ENCODE results near the gene EIF6. TPM values are rescaled to one million over a fixed set of nuclear protein-coding genes. Genes with fewer than 3 reads are reported as not detected.
A peak's percentile ranks its signal among the peaks of the same experiment; 100 is the strongest.

EIF6 gene
- total and polyA plus RNA-seq, 4 donors, result 60.8 to 160 (median 106) TPM

DNA sequence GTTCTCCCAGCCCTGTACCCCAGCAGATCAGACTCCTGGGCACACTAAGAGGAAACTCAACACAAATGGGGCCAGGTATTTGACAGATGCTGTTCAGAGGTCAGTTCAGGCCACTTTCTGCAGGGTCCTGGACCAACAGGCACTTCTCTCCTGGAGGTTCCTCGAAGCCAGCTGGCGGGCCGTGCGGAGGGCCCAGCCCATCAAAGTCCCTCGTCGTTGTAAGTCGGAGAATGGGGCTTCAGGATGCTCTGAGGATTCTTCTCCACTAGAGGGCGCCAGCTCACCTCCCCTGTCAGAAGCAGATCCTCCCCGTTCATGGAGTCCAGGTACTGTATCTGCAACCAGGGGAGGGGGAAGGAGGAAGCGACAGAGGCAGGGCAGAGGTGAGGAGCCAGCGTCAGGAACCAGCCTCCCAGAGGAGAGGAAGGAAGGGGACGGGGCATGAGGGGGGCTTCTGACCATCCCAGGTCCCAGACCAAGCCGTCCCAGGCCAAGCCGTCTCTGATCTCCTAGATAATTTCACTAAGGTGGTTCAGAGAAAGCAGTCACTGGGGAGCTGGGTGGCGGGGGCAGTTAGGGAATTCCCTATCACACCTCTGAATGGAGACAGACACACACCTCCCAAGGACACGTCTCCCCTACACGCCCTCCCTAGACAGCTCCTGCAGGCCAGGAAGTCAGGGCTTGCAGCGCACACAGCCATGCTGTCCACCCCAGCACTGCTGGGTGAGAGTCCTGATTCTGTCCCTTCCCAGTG lies 19.3 kb upstream of the EIF6 start:
- no peak for TF ChIP-seq FOXA1 (IDR thresholded peaks at IDR 0.05)
- TF ChIP-seq TAF1 (conservative IDR thresholded peaks at IDR 0.05), result no peak
- TF ChIP-seq NR2F2 (IDR thresholded peaks at IDR 0.05), result no peak
- no peak for TF ChIP-seq RXRA (IDR thresholded peaks at IDR 0.05)
- peak; percentile 97 to 99 for TF ChIP-seq RAD21 (IDR thresholded peaks at IDR 0.05)
- no peak for TF ChIP-seq JUND (IDR thresholded peaks at IDR 0.05)
- peak; percentile 22 for TF ChIP-seq REST (IDR thresholded peaks at IDR 0.05)
- TF ChIP-seq, protein P1, sequence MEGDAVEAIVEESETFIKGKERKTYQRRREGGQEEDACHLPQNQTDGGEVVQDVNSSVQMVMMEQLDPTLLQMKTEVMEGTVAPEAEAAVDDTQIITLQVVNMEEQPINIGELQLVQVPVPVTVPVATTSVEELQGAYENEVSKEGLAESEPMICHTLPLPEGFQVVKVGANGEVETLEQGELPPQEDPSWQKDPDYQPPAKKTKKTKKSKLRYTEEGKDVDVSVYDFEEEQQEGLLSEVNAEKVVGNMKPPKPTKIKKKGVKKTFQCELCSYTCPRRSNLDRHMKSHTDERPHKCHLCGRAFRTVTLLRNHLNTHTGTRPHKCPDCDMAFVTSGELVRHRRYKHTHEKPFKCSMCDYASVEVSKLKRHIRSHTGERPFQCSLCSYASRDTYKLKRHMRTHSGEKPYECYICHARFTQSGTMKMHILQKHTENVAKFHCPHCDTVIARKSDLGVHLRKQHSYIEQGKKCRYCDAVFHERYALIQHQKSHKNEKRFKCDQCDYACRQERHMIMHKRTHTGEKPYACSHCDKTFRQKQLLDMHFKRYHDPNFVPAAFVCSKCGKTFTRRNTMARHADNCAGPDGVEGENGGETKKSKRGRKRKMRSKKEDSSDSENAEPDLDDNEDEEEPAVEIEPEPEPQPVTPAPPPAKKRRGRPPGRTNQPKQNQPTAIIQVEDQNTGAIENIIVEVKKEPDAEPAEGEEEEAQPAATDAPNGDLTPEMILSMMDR (IDR thresholded peaks at IDR 0.05; ENCODE audit: low read depth, low read length, missing input control), result peak; percentile 91
- no peak for TF ChIP-seq GABPA (IDR thresholded peaks at IDR 0.05 in 1 of 2, conservative IDR thresholded peaks at IDR 0.05 in 1 of 2)
- no peak for TF ChIP-seq ZBTB33 (IDR thresholded peaks at IDR 0.05)
- TF ChIP-seq EGR1 (IDR thresholded peaks at IDR 0.05; ENCODE audit: low read depth in 2 of 2), result no peak
- TF ChIP-seq HNF4G (IDR thresholded peaks at IDR 0.05), result no peak
- TF ChIP-seq FOXA2 (IDR thresholded peaks at IDR 0.05), result no peak
- TF ChIP-seq YY1 (IDR thresholded peaks at IDR 0.05), result no peak
- no peak for TF ChIP-seq SP1 (IDR thresholded peaks at IDR 0.05)
- TF ChIP-seq, protein P2, sequence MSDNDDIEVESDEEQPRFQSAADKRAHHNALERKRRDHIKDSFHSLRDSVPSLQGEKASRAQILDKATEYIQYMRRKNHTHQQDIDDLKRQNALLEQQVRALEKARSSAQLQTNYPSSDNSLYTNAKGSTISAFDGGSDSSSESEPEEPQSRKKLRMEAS (IDR thresholded peaks at IDR 0.05), result no peak
- no peak for TF ChIP-seq HNF4A (conservative IDR thresholded peaks at IDR 0.05)
- H3K36me3 ChIP-seq (ENCODE audit: control insufficient read depth in 4 of 4, insufficient read depth in 3 of 4, low read depth in 1 of 4, low read length in 3 of 4), result peaks cover 0 to 6% (median 0%) of the 10 kb centered on the region in 4 donors
- no peak overlapping the region for H3K27ac ChIP-seq (ENCODE audit: low read depth in 1 of 2, low read length in 2 of 2)
- no peak overlapping the region for H3K9ac ChIP-seq (ENCODE audit: low read depth in 1 of 2, low read length in 2 of 2)
- H3K4me1 ChIP-seq (ENCODE audit: control insufficient read depth in 4 of 4, insufficient read depth in 4 of 4, low read length in 3 of 4), result peaks cover 0 to 25% (median 19%) of the 10 kb centered on the region in 4 donors
- no peak overlapping the region for H3K4me3 ChIP-seq (ENCODE audit: low read depth in 1 of 3, low read length in 3 of 3)
- H3K27me3 ChIP-seq (ENCODE audit: control insufficient read depth in 4 of 4, insufficient read depth in 4 of 4, low read length in 3 of 4), result no peaks in the 10 kb centered on the region
- peak; percentile 75 for DNase-seq (ENCODE audit: low spot score)
- WGBS, result 27% methylated on average over 18 of the region's 18 CpGs
- no peaks in the 10 kb centered on the region for H3K9me3 ChIP-seq (ENCODE audit: control insufficient read depth in 4 of 4, low read length in 3 of 4)

Measured in liver (tissue), 9 donors.